HG02610 (cell line): ENCODE measurements around the gene DACT3.

Source experiments
- ATAC-seq: cut with Tn5 transposase; IDR thresholded peaks from one replicate; pipeline ENCODE4 v1.9.1; 2021; ENCODE audit warnings: mild to moderate bottlenecking, moderate library complexity; ENCODE audit not compliant: unreplicated experiment

DACT3 gene

GRCh38 chr19:46601318-46602224 is 59.4 kb downstream of the DACT3 start, which contains the start of gene CALM3:
TSS of gene CALM3 (plus strand) at chr19:46601330. CDS start at chr19:46601435, 105 bp downstream.
- ATAC-seq, result no peak

- peak; percentile 72 for ATAC-seq
Measured at GRCh38 chr19:46600384-46601317, 60.3 kb downstream of the DACT3 start.

GRCh38 chr19:46599716-46600373 is 61.1 kb downstream of the DACT3 start:
- no peak for ATAC-seq

- no peak for ATAC-seq
Measured at GRCh38 chr19:46598372-46598917, 62.5 kb downstream of the DACT3 start.
